ENCODE results near the gene TBC1D22A. TPM values are rescaled to one million over a fixed set of nuclear protein-coding genes. Genes with fewer than 3 reads are reported as not detected.

Gene TBC1D22A
- total and polyA plus RNA-seq, 11 donors = 9.4 to 30.7 (median 18.6) TPM

DNA sequence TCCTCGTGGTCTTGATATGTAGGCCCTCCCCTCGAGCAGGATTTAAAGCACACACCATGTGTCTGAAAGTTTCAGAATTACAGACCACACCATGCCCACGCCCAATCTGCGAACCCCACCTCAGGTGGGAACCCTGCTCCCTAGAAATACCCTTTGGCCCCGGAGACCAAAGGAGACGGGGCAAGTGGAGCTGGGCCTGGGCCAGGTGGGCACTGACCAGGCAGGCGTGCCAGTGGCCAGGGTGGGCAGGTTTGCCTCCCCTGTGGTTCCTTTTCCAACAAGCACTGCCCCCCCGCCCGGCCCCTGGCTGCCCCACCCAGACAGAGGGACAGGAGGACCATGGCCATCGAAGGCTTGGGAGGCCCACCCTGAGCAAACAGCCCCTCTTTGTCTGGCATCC lies 400.4 kb downstream of the TBC1D22A start:
- WGBS, 4 donors = 73 to 96% (median 76%) methylated on average over 6 to 10 of the region's 10 CpGs
- peaks cover 0 to 2% (median 0%) of the 10 kb centered on the region in 12 donors for H3K9me3 ChIP-seq
- ATAC-seq (no peak), DNase-seq (peak in 2 of 5 donors; percentile 11 to 49)
- H3K4me1 ChIP-seq = peaks cover 0 to 18% (median 5%) of the 10 kb centered on the region in 12 donors
- intact Hi-C loops (cut with DNase I) = no loop called here
- H3K4me3 ChIP-seq = no peak overlapping the region
- no peaks in the 10 kb centered on the region for H3K27me3 ChIP-seq
- TF ChIP-seq, protein P1, sequence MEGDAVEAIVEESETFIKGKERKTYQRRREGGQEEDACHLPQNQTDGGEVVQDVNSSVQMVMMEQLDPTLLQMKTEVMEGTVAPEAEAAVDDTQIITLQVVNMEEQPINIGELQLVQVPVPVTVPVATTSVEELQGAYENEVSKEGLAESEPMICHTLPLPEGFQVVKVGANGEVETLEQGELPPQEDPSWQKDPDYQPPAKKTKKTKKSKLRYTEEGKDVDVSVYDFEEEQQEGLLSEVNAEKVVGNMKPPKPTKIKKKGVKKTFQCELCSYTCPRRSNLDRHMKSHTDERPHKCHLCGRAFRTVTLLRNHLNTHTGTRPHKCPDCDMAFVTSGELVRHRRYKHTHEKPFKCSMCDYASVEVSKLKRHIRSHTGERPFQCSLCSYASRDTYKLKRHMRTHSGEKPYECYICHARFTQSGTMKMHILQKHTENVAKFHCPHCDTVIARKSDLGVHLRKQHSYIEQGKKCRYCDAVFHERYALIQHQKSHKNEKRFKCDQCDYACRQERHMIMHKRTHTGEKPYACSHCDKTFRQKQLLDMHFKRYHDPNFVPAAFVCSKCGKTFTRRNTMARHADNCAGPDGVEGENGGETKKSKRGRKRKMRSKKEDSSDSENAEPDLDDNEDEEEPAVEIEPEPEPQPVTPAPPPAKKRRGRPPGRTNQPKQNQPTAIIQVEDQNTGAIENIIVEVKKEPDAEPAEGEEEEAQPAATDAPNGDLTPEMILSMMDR (IDR thresholded peaks at IDR 0.05) = no peak
- no peak for TF ChIP-seq POLR2A (IDR thresholded peaks at IDR 0.05)
- H3K27ac ChIP-seq = no peak overlapping the region
- no peaks in the 10 kb centered on the region for H3K36me3 ChIP-seq

DNA sequence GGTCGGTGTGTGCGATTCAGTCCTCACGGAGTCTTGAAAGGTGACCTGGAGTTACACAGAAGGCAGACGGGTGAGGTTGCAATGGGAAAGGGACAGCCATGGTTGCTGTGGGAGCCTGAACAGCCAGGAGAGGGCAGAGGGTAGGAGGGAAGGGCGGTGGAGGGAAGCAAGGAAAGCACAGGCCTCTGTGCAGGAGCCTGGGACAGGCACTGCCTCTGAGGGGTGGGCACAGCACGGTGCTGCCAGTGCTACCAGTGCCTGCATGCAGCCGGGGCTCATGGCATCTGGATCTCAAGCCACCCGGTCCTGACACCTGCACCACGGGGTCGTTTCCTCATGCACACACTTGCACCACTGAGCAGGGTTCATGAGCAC lies 401.0 kb downstream of the TBC1D22A start:
- Histone ChIP-seq H3K4me3 (no peak overlapping the region), H3K9me3 (peaks cover 0 to 2% (median 0%) of the 10 kb centered on the region in 12 donors), H3K4me1 (peaks cover 0 to 18% (median 5%) of the 10 kb centered on the region in 12 donors), H3K27ac (peak overlapping the region in 1 of 12 donors; percentile 49), H3K36me3 (no peaks in the 10 kb centered on the region), H3K27me3 (no peaks in the 10 kb centered on the region)
- DNase-seq (peak in 3 of 5 donors; percentile 4 to 46 (median 13)), ATAC-seq (no peak)
- TF ChIP-seq, protein P1 (IDR thresholded peaks at IDR 0.05) = no peak
- no peak for TF ChIP-seq POLR2A (IDR thresholded peaks at IDR 0.05)
- intact Hi-C loops (cut with DNase I) = no loop called here
- 95 to 96% (median 95%) methylated on average over 10 of the region's 10 CpGs for WGBS, 4 donors

DNA sequence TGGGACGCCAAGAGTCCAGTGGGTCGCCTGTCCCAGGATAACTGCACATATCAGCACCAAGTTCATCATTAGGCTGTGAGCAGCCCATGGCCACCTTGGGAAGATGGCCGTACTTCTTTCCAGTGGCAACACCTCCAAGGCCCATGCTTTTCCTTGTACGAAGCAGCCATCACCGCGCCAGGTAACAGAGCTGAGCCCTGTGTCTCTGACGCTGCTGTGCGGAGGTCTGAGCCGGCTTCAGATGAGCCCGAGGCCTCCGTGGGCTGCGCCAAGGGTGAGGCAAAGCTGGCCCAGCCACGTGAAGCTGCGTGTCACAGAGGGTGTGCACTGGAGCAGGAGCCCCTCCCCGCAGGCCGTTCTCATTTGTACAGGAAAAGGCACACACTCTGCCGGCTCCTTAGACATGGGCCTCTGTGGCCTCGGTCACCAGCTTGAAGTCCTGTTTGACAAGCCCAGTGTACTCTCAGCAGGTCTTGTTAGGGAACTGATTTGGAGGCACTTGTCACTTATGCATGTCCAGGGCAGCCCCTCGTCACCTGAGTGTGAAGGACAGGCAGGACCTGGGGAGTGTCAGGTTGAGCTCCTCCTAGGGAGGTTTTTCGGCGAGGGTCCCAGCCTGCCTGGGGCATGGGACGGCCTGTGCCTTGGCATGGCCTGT lies 401.5 kb downstream of the TBC1D22A start:
- intact Hi-C loops (cut with DNase I) = no loop called here
- WGBS, 4 donors = 72 to 75% (median 73%) methylated on average over 17 to 22 of the region's 22 CpGs
- H3K9me3 ChIP-seq = peaks cover 0 to 2% (median 0%) of the 10 kb centered on the region in 12 donors
- TF ChIP-seq, protein P1 (IDR thresholded peaks at IDR 0.05) = no peak
- TF ChIP-seq POLR2A (IDR thresholded peaks at IDR 0.05) = no peak
- ATAC-seq (peak; percentile 35 to 84 (median 51)), DNase-seq (peak in 3 of 5 donors; percentile 28 to 47 (median 41))
- no peak overlapping the region for H3K4me3 ChIP-seq
- peak overlapping the region in 7 of 12 donors; percentile 49 to 79 (median 60) for H3K27ac ChIP-seq
- no peaks in the 10 kb centered on the region for H3K27me3 ChIP-seq
- peaks cover 0 to 18% (median 5%) of the 10 kb centered on the region in 12 donors for H3K4me1 ChIP-seq
- no peaks in the 10 kb centered on the region for H3K36me3 ChIP-seq

DNA sequence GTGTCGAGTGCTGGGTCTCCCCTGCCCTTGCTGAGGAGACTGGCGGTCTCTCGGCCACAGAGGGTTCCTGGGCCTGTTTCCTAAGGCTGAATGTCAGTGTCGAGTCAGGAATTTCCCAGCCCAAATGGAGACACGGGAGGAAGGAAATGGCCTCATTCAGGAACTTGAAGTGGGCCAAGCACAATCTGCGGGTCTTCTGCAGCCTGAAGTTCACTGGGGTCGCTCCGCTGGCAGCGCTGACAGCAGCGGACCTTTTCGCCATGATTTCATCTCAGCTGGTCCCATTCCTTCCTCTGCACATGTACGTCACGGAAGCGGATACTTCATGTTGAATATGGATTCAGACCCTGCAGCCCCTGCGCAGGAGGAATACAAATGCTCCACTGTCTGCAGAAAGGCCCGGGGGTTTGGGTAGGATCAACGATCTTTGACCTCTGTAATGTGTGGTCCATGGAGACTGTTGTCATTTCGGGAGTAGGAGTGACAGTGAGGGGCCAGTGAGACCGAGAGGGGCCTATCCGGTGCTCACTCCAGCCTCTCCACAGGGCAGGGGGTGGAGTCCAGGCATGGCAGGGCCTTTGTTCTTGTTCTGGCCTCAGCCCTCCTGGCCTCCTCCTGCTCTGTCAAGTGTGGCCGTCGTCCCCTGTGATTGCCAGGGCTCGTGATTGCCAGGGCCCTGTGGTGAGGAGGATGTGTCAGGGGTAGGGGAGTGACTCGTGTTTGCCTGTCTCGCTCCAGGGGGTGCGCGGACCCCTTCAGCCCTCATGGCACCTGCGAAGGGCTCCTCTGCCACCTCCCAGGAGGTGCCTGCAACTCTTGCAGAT lies 402.3 kb downstream of the TBC1D22A start:
- peaks cover 0 to 2% (median 0%) of the 10 kb centered on the region in 12 donors for H3K9me3 ChIP-seq
- ATAC-seq (peak; percentile 12 to 76 (median 18)), DNase-seq (peak in 4 of 5 donors; percentile 11 to 28 (median 22))
- WGBS, 4 donors = 64 to 81% (median 69%) methylated on average over 21 to 28 of the region's 28 CpGs
- H3K27ac ChIP-seq = peak overlapping the region in 7 of 12 donors; percentile 49 to 79 (median 60)
- no peaks in the 10 kb centered on the region for H3K27me3 ChIP-seq
- peaks cover 0 to 18% (median 5%) of the 10 kb centered on the region in 12 donors for H3K4me1 ChIP-seq
- intact Hi-C loops (cut with DNase I) = no loop called here
- TF ChIP-seq, protein P1 (IDR thresholded peaks at IDR 0.05) = no peak
- TF ChIP-seq POLR2A (IDR thresholded peaks at IDR 0.05) = no peak
- H3K36me3 ChIP-seq = no peaks in the 10 kb centered on the region
- H3K4me3 ChIP-seq = no peak overlapping the region

Measured in heart left ventricle (tissue), 16 donors.